GM19467 (cell line): ENCODE measurements around the gene LNP1.
A peak's percentile ranks its signal among the peaks of the same experiment; 100 is the strongest.
"Not testable (repeated sequence)": the region's sequence is repeated elsewhere in the genome, so short reads cannot be mapped to it uniquely, and the experiment has no call there.

Experiments
- ATAC-seq: cut with Tn5 transposase; IDR thresholded peaks from one replicate; pipeline ENCODE4 v1.9.1; 2021; ENCODE audit warnings: mild to moderate bottlenecking, moderate library complexity; ENCODE audit not compliant: unreplicated experiment

LNP1 gene

DNA sequence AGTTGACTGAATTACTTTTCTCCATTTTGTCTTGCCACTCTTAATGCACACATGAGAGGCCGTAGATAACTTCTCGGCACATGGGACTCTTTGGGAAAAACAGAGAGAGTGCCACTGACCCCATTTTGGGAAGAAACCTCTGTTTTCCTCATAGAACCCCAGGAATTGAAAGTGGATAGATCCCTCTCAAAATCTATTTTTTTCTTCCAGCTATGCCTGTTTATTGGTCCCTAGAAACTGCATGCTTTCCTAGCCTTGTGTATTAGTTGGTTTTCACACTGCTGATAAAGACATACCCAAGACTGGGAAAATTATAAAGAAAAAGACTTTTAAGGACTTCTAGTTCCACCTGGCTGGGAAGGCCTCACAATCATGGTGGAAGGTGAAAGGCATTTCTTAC, 67.3 kb downstream of the LNP1 start:
- ATAC-seq: no peak

DNA sequence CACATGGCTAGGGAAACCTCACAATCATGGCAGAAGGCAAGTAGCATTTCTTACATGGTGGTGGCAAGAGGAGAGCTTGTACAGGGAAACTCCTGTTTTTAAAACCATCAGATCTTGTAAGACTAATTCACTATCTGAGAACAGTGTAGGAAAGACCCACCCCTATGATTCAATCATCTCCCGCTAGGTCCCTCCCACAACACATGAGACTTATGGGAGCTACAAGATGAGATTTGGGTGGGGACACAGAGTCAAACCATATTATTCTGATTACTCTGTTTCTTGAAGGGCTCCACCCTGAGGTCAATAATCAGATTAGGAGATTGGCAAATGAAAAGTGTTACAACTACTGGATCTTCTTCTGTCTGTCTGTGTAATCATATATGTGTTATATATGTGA, 69.6 kb downstream of the LNP1 start:
- no peak for ATAC-seq

DNA sequence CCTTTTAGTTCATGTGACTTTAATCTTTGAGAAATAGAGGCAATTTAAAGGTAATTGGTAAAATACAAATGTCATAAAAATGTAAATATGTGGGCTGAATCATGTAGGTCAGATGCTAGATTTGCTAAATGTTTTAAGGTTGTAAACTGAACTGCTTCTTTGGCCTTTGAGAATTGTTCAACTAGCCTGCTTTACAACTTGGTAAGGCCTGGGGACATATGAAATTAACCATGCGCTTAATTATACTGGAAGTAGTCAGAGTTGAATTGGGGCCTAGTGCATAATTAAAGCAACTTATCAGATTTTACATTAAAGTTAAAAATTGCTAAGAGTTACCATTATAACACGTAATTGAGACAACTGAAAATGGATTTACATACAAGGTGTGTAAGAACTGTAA, 70.1 kb downstream of the LNP1 start:
- no peak for ATAC-seq

DNA sequence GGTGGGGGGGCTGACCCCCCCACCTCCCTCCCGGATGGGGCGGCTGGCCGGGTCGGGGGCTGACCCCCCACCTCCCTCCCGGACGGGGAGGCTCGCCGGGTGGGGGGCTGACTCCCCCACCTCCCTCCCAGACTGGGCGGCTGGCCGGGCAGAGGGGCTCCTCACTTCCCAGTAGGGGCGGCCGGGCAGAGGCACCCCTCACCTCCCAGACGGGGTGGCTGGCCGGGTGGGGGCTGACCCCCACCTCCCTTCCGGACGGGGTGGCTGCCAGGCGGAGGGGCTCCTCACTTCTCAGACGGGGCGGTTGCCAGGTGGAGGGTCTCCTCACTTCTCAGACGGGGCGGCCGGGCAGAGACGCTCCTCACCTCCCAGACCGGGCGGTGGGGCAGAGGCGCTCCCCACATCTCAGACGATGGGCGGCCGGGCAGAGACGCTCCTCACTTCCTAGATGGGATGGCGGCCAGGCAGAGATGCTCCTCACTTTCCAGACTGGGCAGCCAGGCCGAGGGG, 76.6 kb downstream of the LNP1 start:
- ATAC-seq: not testable (repeated sequence)

DNA sequence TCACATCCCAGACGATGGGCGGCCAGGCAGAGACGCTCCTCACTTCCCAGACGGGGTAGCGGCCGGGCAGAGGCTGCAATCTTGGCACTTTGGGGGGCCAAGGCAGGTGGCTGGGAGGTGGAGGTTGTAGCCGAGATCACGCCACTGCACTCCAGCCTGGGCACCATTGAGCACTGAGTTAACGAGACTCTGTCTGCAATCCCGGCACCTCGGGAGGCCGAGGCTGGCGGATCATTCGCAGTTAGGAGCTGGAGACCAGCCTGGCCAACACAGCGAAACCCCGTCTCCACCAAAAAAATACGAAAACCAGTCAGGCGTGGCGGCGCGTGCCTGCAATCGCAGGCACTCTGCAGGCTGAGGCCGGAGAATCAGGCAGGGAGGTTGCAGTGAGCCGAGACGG, 77.2 kb downstream of the LNP1 start:
- not testable (repeated sequence) for ATAC-seq

DNA sequence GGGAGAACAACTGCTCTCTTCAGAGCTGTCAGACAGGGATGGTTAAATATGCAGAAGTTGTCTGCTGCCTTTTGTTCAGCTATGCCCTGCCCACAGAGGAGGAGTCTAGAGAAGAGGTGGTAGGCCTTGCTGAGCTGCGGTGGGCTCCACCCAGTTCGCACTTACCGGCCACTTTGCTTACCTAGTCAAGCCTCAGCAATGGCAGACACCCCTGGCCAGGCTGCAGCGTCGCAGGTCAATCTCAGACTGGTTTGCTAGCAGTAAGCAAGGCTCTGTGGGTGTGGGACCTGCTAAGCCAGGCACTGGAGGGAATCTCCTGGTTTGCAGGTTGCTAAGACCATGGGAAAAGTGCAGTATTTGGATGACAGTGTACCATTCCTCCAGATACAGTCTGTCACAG, 78.7 kb downstream of the LNP1 start:
- no peak for ATAC-seq

DNA sequence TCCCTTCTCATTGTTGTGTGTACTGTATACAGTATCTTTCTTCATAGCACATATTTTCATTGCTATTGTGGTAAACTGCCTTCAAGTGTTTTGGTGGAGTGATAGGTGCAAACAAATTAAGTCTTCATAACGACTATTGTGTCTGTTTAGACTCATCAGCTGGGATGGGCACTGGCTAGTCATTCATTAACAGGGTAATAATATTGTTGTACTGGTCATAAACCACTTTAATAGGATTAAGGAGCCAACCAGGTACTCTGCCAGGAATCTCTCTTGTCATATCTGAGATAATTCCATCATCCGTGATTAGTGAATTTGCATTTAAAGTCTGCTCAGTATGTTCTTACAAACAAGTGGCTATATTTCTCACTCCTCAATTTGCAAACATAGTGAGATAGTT, 80.8 kb downstream of the LNP1 start:
- no peak for ATAC-seq

DNA sequence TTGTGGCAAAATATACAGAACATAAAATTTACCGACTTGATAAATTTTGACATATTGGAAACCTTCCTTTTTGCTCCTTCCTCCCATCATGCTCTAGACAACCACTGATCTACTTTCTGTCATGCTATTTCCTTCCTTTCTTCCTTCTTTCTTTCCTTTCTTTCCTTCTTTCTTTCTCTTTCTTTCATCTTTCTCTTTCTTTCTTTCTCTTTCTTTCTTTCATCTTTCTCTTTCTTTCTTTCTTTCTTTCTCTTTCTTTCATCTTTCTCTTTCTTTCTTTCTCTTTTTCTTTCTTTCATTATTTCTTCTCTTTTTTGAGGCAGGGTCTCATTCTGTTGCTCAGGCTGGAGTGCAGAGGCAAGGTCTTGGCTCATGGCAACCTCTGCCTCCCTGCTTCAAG, 82.2 kb downstream of the LNP1 start:
- no peak for ATAC-seq

DNA sequence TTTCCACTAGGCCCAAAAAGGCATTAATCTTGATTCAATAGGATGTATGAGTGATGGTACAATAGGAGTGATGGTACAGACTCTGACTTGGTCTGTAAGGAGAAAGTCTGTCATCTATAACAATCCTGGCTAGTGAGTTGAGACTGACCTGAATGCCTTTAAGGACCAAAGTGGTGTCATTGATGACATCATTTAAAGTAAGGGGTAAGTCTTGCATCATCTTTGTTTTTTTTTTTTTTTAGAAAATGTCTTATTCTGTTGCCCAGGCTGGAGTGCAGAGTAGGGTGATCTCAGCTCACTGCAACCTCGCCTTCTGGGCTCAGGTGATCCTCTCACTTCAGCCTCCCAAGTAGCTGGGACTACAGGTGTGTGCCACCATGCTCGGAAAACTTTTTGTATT, 85.5 kb downstream of the LNP1 start:
- no peak for ATAC-seq

DNA sequence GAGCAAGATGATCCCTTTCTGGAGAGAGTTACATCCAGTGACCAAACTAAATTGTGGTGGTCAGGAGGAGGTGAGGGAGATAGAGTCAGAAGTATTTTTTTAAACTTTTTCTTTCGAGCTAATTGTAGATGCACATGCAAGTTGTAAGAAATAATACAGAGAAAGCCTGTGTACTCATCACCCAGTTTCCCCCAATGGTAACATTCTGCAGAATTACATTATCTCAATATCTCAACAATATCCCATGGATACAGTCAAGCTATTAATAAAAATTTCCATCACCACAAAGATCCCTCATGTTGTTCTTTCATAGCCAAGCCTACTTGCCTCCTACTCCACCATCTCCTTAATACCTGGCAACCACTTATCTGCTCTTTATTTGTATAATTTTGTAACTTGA, 87.8 kb downstream of the LNP1 start:
- no peak for ATAC-seq

DNA sequence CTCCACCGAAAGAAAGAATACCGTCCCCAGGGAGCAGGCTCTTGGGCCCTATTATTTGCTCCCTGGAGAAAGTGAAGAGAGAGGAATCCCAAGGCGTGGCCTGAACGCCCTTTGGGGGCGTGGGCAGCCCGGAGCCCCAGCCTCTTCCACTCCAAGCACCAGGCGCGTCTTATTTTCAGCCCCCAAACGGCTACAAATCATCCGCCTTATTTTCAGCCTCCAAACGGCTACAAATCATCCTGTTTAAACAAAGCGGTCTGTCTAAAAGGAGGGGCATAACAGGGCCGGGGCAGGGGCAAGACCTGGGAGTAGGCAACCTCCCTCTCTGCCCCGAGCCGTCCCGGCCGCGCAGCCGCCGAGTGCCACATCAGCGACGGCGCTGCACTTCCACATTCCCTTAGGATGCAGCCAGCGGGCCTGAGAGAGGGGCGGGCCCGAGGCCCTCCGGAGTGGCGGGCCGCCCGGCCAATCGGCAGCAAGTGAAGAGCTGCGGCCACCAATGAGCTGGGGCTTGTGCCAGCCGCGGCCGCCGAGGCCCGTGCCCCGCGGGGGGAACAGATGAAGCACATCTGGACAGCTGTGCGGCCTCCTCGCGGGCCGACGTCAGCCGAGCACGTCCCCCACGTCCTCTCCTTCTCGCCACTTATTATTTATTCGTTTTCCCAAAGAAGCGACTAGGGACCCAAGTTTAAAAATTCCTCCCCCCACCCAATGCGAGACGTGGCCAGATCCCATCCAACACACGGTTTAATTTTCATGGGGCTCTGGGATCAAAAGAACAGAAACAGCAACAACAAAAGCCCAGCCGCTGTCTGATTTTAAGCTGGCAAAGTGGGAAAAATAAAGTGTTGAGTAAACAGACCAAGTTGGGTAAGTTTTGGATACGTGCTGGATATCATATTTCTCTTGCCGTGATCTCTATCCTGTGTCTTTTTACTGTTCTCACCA, 91.0 kb downstream of the LNP1 start, which contains the start of gene TMEM45A:
TSS of gene TMEM45A (plus strand) at position 561 of the 948 bp plus-strand sequence. CDS start 62,593 bp downstream, outside the sequence.
- ATAC-seq: peak; percentile 99

DNA sequence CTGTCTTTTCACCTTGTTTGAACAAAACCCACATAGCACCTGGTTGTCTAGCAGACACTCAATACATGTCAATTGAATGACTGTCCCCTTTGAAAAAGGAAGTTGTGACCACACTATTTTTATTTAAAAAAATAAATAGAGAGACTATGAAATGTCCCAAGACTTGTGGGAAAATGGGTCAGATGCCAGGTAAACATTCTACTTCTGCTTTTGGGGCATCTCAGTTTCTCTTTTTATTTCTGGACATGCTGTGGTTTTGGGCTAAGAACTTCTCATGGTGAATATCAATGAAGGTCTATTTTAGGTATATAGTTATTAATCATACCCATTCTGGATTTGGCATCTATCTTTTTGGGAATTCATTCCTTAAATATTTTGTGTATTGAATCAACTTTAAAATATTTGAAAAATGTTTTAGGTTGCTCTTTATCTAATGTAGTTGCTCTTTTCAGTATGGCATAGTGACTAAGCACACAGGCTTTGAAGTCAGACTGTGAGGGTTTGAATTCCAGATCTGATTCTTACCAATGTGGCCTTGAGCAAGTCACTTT, 95.4 kb downstream of the LNP1 start:
- no peak for ATAC-seq

DNA sequence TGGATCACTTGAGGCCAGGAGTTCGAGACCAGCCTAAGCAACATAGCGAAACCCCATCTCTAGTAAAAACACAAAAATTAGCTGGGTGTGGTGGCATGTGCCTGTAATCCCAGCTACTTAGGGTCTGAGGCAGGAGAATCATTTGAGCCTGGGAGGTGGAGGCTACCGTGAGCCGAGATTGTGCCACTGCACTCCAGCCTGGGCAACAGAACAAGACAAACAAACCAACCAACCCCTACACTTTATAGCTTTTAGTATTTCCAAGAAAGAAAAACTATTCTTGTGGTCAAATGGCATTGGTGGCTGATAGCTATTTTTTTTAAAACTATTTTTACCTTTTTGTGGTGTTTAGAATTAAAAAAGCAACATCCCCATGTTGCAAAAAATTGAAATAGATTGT, 98.3 kb downstream of the LNP1 start:
- ATAC-seq: no peak

DNA sequence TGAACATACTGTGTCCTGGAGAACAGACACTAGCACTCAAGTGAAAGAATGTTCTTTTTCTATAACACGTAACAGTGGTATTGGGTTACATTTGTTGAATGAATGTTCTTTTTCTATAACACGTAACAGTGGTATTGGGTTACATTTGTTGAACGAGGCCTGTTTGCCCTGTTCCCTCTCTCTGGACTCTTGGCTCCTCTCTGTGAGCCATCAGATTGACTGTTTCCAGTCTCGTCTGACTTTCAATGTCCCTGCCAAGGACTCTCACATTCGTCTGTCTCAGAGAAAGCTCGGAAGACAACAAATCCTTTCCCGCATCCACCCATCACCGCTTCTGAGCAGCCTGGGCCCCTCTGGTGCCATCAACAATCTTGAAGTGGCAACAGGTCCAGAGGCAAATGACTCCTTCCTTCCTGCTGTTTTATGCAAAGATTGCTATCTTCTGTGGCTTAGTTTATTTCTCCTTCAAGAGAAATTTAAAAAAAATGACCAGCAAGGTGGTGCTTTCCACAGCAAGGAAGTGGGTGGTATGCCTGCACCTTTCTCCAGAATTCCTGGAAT, 99.1 kb downstream of the LNP1 start:
- ATAC-seq: no peak

DNA sequence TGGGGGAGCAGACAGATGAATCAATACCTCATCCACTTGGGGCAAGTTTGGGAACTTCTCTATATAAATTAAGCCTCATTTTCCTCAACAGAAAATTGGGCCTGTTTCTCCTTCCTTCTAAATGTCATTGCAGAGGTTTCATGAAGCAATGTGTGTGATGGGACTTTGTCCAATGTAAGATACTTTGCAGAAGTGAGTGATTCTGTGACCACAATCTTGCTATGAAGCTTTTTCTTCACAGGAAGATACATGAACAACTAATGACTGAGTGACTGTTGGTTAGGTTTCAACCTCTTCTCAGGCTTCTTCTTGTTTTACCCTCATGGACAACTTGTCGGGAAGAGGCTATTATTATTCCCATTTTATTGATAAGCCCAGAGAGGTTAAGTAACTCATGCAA, 102.1 kb downstream of the LNP1 start:
- ATAC-seq: no peak
